Osteoblast (primary cell): ENCODE results near the gene SHCBP1. TPM values are rescaled to one million over a fixed set of nuclear protein-coding genes. Genes with fewer than 3 reads are reported as not detected.

Experiments used
- DNase-seq: peaks from one replicate; pipeline ENCODE4 v3.0.0; 2011; ENCODE audit warnings: low spot score, mixed read lengths; ENCODE audit not compliant: insufficient read length; ENCODE audit errors: missing footprints
- H2AFZ ChIP-seq: 2 replicates; pipeline ENCODE4 v1.6.0; 2011; ENCODE audit warnings: mild to moderate bottlenecking, low read length
- H3K27ac ChIP-seq: 2 replicates; pipeline ENCODE4 v1.5.1; 2011; ENCODE audit warnings: mild to moderate bottlenecking, low read depth, low read length, moderate library complexity
- H3K27me3 ChIP-seq: 2 replicates; pipeline ENCODE4 v1.6.0; 2012; ENCODE audit warnings: mild to moderate bottlenecking, control low read depth, inconsistent platforms, low read length, moderate library complexity; ENCODE audit not compliant: insufficient read depth
- H3K36me3 ChIP-seq: 2 replicates; pipeline ENCODE4 v1.5.1; 2011; ENCODE audit warnings: mild to moderate bottlenecking, low read length, control low read depth, moderate library complexity; ENCODE audit not compliant: insufficient read depth
- H3K4me1 ChIP-seq: 2 replicates; pipeline ENCODE4 v1.5.1; 2011; ENCODE audit warnings: mild to moderate bottlenecking, low read length, control low read depth, moderate library complexity; ENCODE audit not compliant: insufficient read depth
- H3K4me2 ChIP-seq: 2 replicates; pipeline ENCODE4 v1.6.0; 2011; ENCODE audit warnings: mild to moderate bottlenecking, low read length; ENCODE audit not compliant: insufficient read depth
- H3K4me3 ChIP-seq: fragments of 200-600 bp; sonication (generic); 3 replicates; pipeline ENCODE4 v1.5.1; 2012; ENCODE audit warnings: mild to moderate bottlenecking, low read length, inconsistent platforms; ENCODE audit not compliant: insufficient read depth
- H3K79me2 ChIP-seq: 2 replicates; pipeline ENCODE4 v1.6.0; 2012; ENCODE audit warnings: mild to moderate bottlenecking, low read length, control low read depth, inconsistent platforms; ENCODE audit not compliant: insufficient read depth
- H3K9me3 ChIP-seq: 2 replicates; pipeline ENCODE4 v1.5.1; 2011; ENCODE audit warnings: low read depth, low read length, control low read depth
- H4K20me1 ChIP-seq: 2 replicates; pipeline ENCODE4 v1.6.0; 2012; ENCODE audit warnings: mild to moderate bottlenecking, low read length, control low read depth; ENCODE audit not compliant: insufficient read depth
- total RNA-seq: library from RNA; depleted of rRNA; stranded (reverse); fragments of >200 nt; gene quantifications from 2 replicates; pipeline ENCODE4 v1.2.3, GENCODE V29; 2012
- TF ChIP-seq, protein P1 (sequence below): IDR thresholded peaks from 2 replicates; pipeline ENCODE4 v1.5.1; 2011; ENCODE audit warnings: mild to moderate bottlenecking, low read depth, low read length, moderate library complexity; ENCODE audit errors: extremely low read depth

The SHCBP1 gene
- total RNA-seq, 1 donor = 1.8 TPM

- TF ChIP-seq, protein P1, sequence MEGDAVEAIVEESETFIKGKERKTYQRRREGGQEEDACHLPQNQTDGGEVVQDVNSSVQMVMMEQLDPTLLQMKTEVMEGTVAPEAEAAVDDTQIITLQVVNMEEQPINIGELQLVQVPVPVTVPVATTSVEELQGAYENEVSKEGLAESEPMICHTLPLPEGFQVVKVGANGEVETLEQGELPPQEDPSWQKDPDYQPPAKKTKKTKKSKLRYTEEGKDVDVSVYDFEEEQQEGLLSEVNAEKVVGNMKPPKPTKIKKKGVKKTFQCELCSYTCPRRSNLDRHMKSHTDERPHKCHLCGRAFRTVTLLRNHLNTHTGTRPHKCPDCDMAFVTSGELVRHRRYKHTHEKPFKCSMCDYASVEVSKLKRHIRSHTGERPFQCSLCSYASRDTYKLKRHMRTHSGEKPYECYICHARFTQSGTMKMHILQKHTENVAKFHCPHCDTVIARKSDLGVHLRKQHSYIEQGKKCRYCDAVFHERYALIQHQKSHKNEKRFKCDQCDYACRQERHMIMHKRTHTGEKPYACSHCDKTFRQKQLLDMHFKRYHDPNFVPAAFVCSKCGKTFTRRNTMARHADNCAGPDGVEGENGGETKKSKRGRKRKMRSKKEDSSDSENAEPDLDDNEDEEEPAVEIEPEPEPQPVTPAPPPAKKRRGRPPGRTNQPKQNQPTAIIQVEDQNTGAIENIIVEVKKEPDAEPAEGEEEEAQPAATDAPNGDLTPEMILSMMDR = no peak
- H3K4me1 ChIP-seq = no peaks in the 10 kb centered on the region
- DNase-seq = no peak
- H3K9me3 ChIP-seq = no peaks in the 10 kb centered on the region
- H2AFZ ChIP-seq = peak overlapping the region; percentile 63
- no peaks in the 10 kb centered on the region for H4K20me1 ChIP-seq
- no peaks in the 10 kb centered on the region for H3K27me3 ChIP-seq
- H3K4me2 ChIP-seq = no peak overlapping the region
- peaks cover 11% of the 10 kb centered on the region for H3K36me3 ChIP-seq
- no peak overlapping the region for H3K4me3 ChIP-seq
- no peak overlapping the region for H3K27ac ChIP-seq
- H3K79me2 ChIP-seq = peaks cover 45% of the 10 kb centered on the region
Observed at GRCh38 chr16:46614006-46614405, 7.2 kb downstream of the SHCBP1 start.

GRCh38 chr16:46613352-46613751 is 7.8 kb downstream of the SHCBP1 start:
- DNase-seq = no peak
- Histone ChIP-seq H3K36me3 (peaks cover 11% of the 10 kb centered on the region), H3K4me2 (no peak overlapping the region), H3K4me3 (no peak overlapping the region), H3K27ac (peak overlapping the region; percentile 10), H3K9me3 (no peaks in the 10 kb centered on the region), H2AFZ (peak overlapping the region; percentile 23), H3K4me1 (no peaks in the 10 kb centered on the region), H3K79me2 (peaks cover 39% of the 10 kb centered on the region), H3K27me3 (no peaks in the 10 kb centered on the region), H4K20me1 (no peaks in the 10 kb centered on the region)
- TF ChIP-seq, protein P1 = no peak

GRCh38 chr16:46612121-46612520 is 9.1 kb downstream of the SHCBP1 start:
- Histone ChIP-seq H3K79me2 (peaks cover 35% of the 10 kb centered on the region), H2AFZ (peak overlapping the region; percentile 58), H3K27me3 (no peaks in the 10 kb centered on the region), H3K9me3 (no peaks in the 10 kb centered on the region), H3K4me3 (no peak overlapping the region), H4K20me1 (no peaks in the 10 kb centered on the region), H3K4me1 (no peaks in the 10 kb centered on the region), H3K27ac (no peak overlapping the region), H3K36me3 (peaks cover 11% of the 10 kb centered on the region), H3K4me2 (no peak overlapping the region)
- TF ChIP-seq, protein P1 = no peak
- no peak for DNase-seq

- H3K27me3 ChIP-seq = no peaks in the 10 kb centered on the region
- no peaks in the 10 kb centered on the region for H3K9me3 ChIP-seq
- H3K27ac ChIP-seq = no peak overlapping the region
- no peak overlapping the region for H3K4me3 ChIP-seq
- no peak overlapping the region for H2AFZ ChIP-seq
- no peaks in the 10 kb centered on the region for H3K4me1 ChIP-seq
- H3K36me3 ChIP-seq = peaks cover 9% of the 10 kb centered on the region
- DNase-seq = no peak
- H3K4me2 ChIP-seq = no peak overlapping the region
- TF ChIP-seq, protein P1 = peak; percentile 44
- H4K20me1 ChIP-seq = no peaks in the 10 kb centered on the region
- H3K79me2 ChIP-seq = peaks cover 9% of the 10 kb centered on the region
Observed at GRCh38 chr16:46607529-46607928, 13.7 kb downstream of the SHCBP1 start.
